HCT116 (cell line): ENCODE results near the gene RBMX. TPM values are rescaled to one million over a fixed set of nuclear protein-coding genes. Genes with fewer than 3 reads are reported as not detected.

Source experiments
- ATAC-seq: fragments of 200-7000 bp; cut with Tn5 transposase; 2 replicates; pipeline ENCODE4 v1.9.1; 2020; ENCODE audit warnings: mild to moderate bottlenecking, moderate library complexity
- BruUV-seq: library from RNA; stranded (reverse); fragments of 400-500 nt; replicated peaks from 2 replicates; lab custom pipeline; 2021; lab: Mats Ljungman, UMichigan
- CTCF ChIA-PET: fragments of 300-600 bp; sonication (Branson Sonifier 250); formaldehyde crosslinking; loops from one replicate; lab custom pipeline; 2021; ENCODE audit warnings: antibody characterized with exemption; lab: Charles Lee
- POLR2A ChIA-PET: fragments of 300-600, 350-600 bp; sonication (Branson Sonifier 250); formaldehyde crosslinking; loops from one replicate; lab custom pipeline; 2021; ENCODE audit warnings: antibody characterized with exemption; lab: Charles Lee
- RAD21 ChIA-PET, 2 experiments: fragments of 300-600 bp; sonication (Branson Sonifier 250); formaldehyde crosslinking; loops; one replicate each; lab custom pipeline; 2023; ENCODE audit warnings: low total read pairs in 2 of 2; ENCODE audit not compliant: uncharacterized antibody in 2 of 2, unreplicated experiment in 2 of 2, low non-redundant PET in 1 of 2; lab: Charles Lee
- DNase-seq: peaks from one replicate; pipeline ENCODE4 v3.0.0-alpha.2; 2010; ENCODE audit warnings: low read depth, low spot score
- H2AFZ ChIP-seq: fragments of 200-600 bp; shearing (Covaris generic), sonication (generic); 2 replicates; pipeline ENCODE4 v1.6.1; 2017; ENCODE audit warnings: low read depth, mixed run types, mixed read lengths, antibody characterized with exemption, low read length; ENCODE audit not compliant: poor library complexity, severe bottlenecking
- H3K27ac ChIP-seq: 2 replicates; pipeline ENCODE4 v1.5.1; 2012; ENCODE audit warnings: low read depth, low read length
- H3K27me3 ChIP-seq: fragments of 200-600 bp; sonication (generic); 2 replicates; pipeline ENCODE4 v1.6.1; 2016; ENCODE audit warnings: mixed run types, low read length, mixed read lengths; ENCODE audit not compliant: insufficient read depth
- H3K36me3 ChIP-seq, 2 experiments: fragments of 200-500 bp in 1 of 2; fragments of 200-600 bp in 1 of 2; sonication (Bioruptor generic) in 1 of 2; sonication (generic) in 1 of 2; 2 replicates each; pipeline versions ENCODE4 v1.5.1 to v1.6.1; 2014 to 2016; ENCODE audit warnings: low read length in 2 of 2, inconsistent platforms in 1 of 2, mixed read lengths in 1 of 2, mixed run types in 1 of 2; ENCODE audit not compliant: insufficient read depth in 2 of 2, control insufficient read depth in 1 of 2
- H3K4me1 ChIP-seq, 2 experiments: fragments of 200-600 bp in 1 of 2; sonication (generic) in 1 of 2; 2 replicates each; pipeline versions ENCODE4 v1.5.1 to v1.6.1; 2012 to 2017; ENCODE audit warnings: low read length in 2 of 2, inconsistent platforms in 1 of 2, mild to moderate bottlenecking in 1 of 2, mixed read lengths in 1 of 2, mixed run types in 1 of 2, moderate library complexity in 1 of 2; ENCODE audit not compliant: insufficient read depth in 2 of 2, control insufficient read depth in 1 of 2
- H3K4me2 ChIP-seq: fragments of 200-600 bp; sonication (generic); 2 replicates; pipeline ENCODE4 v1.6.1; 2017; ENCODE audit warnings: mixed run types, low read length, mixed read lengths
- H3K4me3 ChIP-seq, 2 experiments: fragments of 200-600 bp in 1 of 2; sonication (generic) in 1 of 2; replicated peaks in 1 of 2; 2 replicates each; pipeline ENCODE4 v1.5.1; 2011 to 2016; ENCODE audit warnings: low read length in 2 of 2, control low read depth in 1 of 2, low read depth in 1 of 2, mild to moderate bottlenecking in 1 of 2, mixed read lengths in 1 of 2, mixed run types in 1 of 2
- H3K79me2 ChIP-seq: fragments of 200-600 bp; sonication (generic); 2 replicates; pipeline ENCODE4 v1.6.1; 2017; ENCODE audit warnings: mild to moderate bottlenecking, mixed run types, low read length, moderate library complexity, mixed read lengths; ENCODE audit not compliant: insufficient read depth
- H3K9ac ChIP-seq: fragments of 200-600 bp; sonication (generic); 2 replicates; pipeline ENCODE4 v1.6.1; 2016; ENCODE audit warnings: low read length, mixed read lengths
- H3K9me2 ChIP-seq: fragments of 200-600 bp; sonication (generic), shearing (Covaris generic); 2 replicates; pipeline ENCODE4 v1.6.1; 2017; ENCODE audit warnings: mixed run types, mild to moderate bottlenecking, moderate library complexity; ENCODE audit not compliant: insufficient read depth
- H3K9me3 ChIP-seq, 2 experiments: fragments of 200-500 bp in 1 of 2; fragments of 200-600 bp in 1 of 2; sonication (Bioruptor generic) in 1 of 2; sonication (generic) in 1 of 2; 2 replicates each; pipeline ENCODE4 v1.6.1; 2014 to 2017; ENCODE audit warnings: low read length in 2 of 2, mixed read lengths in 2 of 2, inconsistent platforms in 1 of 2, low read depth in 1 of 2, mild to moderate bottlenecking in 1 of 2, mixed run types in 1 of 2, moderate library complexity in 1 of 2; ENCODE audit not compliant: control insufficient read depth in 1 of 2, insufficient read depth in 1 of 2
- H4K20me1 ChIP-seq: fragments of 200-600 bp; sonication (generic), shearing (Covaris generic); 2 replicates; pipeline ENCODE4 v1.6.1; 2017; ENCODE audit warnings: mixed run types, mild to moderate bottlenecking, moderate library complexity; ENCODE audit not compliant: insufficient read depth
- JUND ChIP-seq: IDR thresholded peaks from 2 replicates; pipeline ENCODE4 v1.6.1; 2012
- POLR2AphosphoS5 ChIP-seq: IDR thresholded peaks from 2 replicates; pipeline ENCODE4 v1.6.1; 2011; ENCODE audit warnings: mild to moderate bottlenecking, low read depth, low read length, moderate library complexity
- SP1 ChIP-seq: IDR thresholded peaks from 2 replicates; pipeline ENCODE4 v1.6.1; 2012; ENCODE audit warnings: low read depth
- ZNF274 ChIP-seq: fragments of 200-500 bp; sonication (Bioruptor generic); IDR thresholded peaks from 2 replicates; pipeline ENCODE4 v1.6.1; 2014; ENCODE audit warnings: mild to moderate bottlenecking, low read depth, low read length, inconsistent platforms
- intact Hi-C: fragments of 100-400 bp; cut with micrococcal nuclease; formaldehyde crosslinking; loops from 2 replicates; pipeline ENCODE4 v1.10.0; 2022
- total RNA-seq: library from RNA; stranded (reverse); gene quantifications from one replicate; pipeline ENCODE4 v1.2.1, GENCODE V29; 2021; ENCODE audit not compliant: unreplicated experiment

Gene RBMX
- total RNA-seq, 1 experiment from 2014 or later: 267 TPM

GRCh38 chrX:136909706-136910564, 29.4 kb upstream of the RBMX start:
- Histone ChIP-seq H3K4me3 (peak overlapping the region; percentile 54 to 72), H3K9me3 (no peaks in the 10 kb centered on the region), H3K79me2 (no peaks in the 10 kb centered on the region), H2AFZ (no peak overlapping the region), H4K20me1 (no peaks in the 10 kb centered on the region), H3K27ac (peak overlapping the region; percentile 82), H3K4me2 (peak overlapping the region; percentile 86), H3K4me1 (peaks cover 0 to 13% of the 10 kb centered on the region in 2 experiments; a peak in 2 of 4 replicates), H3K9me2 (no peaks in the 10 kb centered on the region), H3K36me3 (no peaks in the 10 kb centered on the region), H3K9ac (peak overlapping the region; percentile 75), H3K27me3 (no peaks in the 10 kb centered on the region)
- intact Hi-C loops: no loop called here
- ATAC-seq: peak; percentile 83
- DNase-seq: peak; percentile 74
- TF ChIP-seq POLR2AphosphoS5 (peak; percentile 59), ZNF274 (no peak), SP1 (peak; percentile 34; the same call in 1 of the 2 replicates)
- TSS peak; percentile 54 for BruUV-seq
- POLR2A ChIA-PET: interaction anchor here (2.8 kb wide), 1 partner anchor 30 kb away, joined by 9 read pairs; the partner anchor contains the start of gene RBMX
- RAD21 ChIA-PET: no interaction called here
- CTCF ChIA-PET: no interaction called here

GRCh38 chrX:136909119-136909705, 28.7 kb upstream of the RBMX start:
- ChIA-PET POLR2A (interaction anchor here (2.8 kb wide), 1 partner anchor 29 kb away, joined by 9 read pairs; the partner anchor contains the start of gene RBMX), CTCF (no interaction called here), RAD21 (no interaction called here)
- Histone ChIP-seq H3K4me2 (peak overlapping the region; percentile 86), H3K27me3 (no peaks in the 10 kb centered on the region), H3K36me3 (no peaks in the 10 kb centered on the region), H3K4me1 (peaks cover 0 to 13% of the 10 kb centered on the region in 2 experiments; a peak in 2 of 4 replicates), H3K4me3 (peak overlapping the region; percentile 54 to 72), H3K27ac (peak overlapping the region; percentile 82), H3K79me2 (no peaks in the 10 kb centered on the region), H3K9me3 (no peaks in the 10 kb centered on the region), H3K9ac (peak overlapping the region; percentile 75), H3K9me2 (no peaks in the 10 kb centered on the region), H2AFZ (no peak overlapping the region), H4K20me1 (no peaks in the 10 kb centered on the region)
- peak; percentile 24 for DNase-seq
- ATAC-seq: peak; percentile 71
- TF ChIP-seq JUND (no peak), POLR2AphosphoS5 (peak; percentile 43; the same call in 1 of the 2 replicates)
- intact Hi-C loops: no loop called here
- BruUV-seq: no TSS peak
